T47D (cell line): ENCODE data around the gene PGRMC2.

Source experiments
- DNase-seq, 2 experiments: peaks; one replicate each; pipeline versions ENCODE4 v3.0.0 to v3.0.0-alpha.2; 2011 to 2012; ENCODE audit warnings: low read depth in 1 of 2, low spot score in 1 of 2
- JUND ChIP-seq: IDR thresholded peaks from 2 replicates; pipeline ENCODE4 v1.6.1; 2012; ENCODE audit warnings: low read depth
- in situ Hi-C: cut with HindIII; loops from 2 replicates; pipeline ENCODE4 v1.10.0; 2016; ENCODE audit warnings: low sequenced_read_pairs, low pct_unique_long_range_greater_than_20kb

Gene PGRMC2

DNA sequence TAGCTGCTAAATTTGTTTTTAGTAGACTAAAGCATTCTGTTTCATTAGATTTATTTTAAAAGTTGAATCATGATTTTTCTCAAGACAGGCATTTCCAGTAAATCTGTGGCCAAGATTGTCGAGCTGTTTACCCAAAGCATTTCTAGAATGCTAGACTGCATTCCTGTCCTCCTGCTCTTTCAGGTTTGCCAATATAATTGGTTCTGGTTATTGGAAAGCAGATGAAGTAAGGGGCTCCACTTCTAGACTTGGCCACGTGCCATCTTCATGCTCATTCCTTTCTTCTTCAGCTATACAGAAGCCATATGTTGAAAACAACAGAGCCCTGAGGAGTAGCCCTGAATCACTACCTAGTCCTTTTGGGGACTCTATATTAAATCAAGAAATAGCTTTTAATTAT is 62.5 kb downstream of the PGRMC2 start:
- peak in 1 of 2 experiments; percentile 80 for DNase-seq
- in situ Hi-C loops, result no loop called here
- TF ChIP-seq JUND, result no peak

DNA sequence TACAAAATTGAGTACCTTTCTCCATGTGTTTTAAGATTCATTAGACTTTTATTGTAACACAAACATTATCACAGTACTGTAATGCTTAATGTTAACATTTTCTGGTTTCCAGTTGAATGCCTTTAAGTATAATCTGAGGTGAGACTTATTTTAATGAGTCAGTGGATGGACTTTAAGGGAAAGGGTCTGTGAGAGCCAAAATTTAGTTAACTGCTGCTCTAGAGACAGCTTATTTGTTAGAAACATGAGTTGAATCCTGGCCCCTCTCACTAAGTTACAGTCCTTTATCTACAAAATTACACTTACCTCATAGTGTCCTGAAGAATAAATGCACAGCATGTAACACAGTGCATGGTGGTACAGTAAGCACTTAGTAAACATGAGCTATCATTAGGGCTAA is 66.0 kb downstream of the PGRMC2 start:
- TF ChIP-seq JUND, result no peak
- no peak for DNase-seq
- in situ Hi-C loops, result no loop called here

DNA sequence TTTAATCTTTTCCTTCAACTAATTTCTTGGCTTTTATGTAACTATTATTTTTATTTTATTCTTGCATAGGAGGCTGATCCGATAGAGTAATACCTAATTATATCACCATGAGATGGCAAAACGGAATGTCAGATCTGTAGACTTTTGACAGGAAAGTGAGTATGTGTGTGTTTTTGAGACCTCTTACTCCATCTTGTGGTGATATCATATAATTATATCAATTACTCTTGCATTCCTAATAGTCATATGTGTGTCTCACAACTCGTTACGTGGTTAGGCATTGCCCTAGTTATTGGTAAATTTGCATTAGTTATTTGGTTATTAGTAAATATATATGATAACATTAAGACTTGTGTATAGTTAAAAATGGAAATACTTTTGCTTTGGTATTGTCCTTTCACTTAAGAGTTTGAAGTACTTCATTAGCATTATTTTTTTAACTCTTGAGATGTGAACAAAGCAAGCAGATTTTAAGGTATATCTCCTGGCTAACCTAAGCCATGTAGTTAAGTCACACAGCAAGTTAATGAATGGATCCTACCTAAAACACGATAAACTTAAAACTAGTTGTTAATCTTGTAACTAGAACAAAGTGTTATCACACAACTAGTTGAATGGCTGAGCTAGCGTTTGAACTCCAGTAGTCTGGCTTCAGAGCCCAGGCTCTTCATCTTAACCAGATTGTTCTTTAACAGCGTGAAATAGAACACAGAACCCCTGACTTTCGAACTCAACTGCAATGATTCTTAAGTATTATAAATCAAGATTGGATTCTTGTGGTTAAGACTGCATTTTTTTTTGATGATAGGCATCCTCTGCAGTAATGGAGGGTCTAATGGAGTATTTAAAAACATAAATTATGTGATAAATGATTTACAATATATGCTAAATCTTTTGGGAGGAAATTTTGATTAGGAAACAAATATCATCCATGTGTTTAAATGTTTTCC is 67.1 kb downstream of the PGRMC2 start:
- TF ChIP-seq JUND, result no peak
- DNase-seq, result peak in 1 of 2 experiments; percentile 44
- in situ Hi-C loops, result no loop called here
